DND-41 (cell line): ENCODE measurements around the gene BRD9.

Source experiments
- CTCF ChIP-seq: IDR thresholded peaks from 2 replicates; pipeline ENCODE4 v1.5.1; 2012; ENCODE audit warnings: borderline replicate concordance, low read length, moderate library complexity, mild to moderate bottlenecking; ENCODE audit not compliant: poor library complexity, severe bottlenecking; ENCODE audit errors: extremely low read depth
- EZH2 ChIP-seq: IDR thresholded peaks from 3 replicates; pipeline ENCODE4 v1.6.1; 2012; ENCODE audit warnings: borderline replicate concordance, low read depth, mild to moderate bottlenecking, moderate library complexity, low read length, inconsistent platforms; ENCODE audit not compliant: severe bottlenecking

DNA sequence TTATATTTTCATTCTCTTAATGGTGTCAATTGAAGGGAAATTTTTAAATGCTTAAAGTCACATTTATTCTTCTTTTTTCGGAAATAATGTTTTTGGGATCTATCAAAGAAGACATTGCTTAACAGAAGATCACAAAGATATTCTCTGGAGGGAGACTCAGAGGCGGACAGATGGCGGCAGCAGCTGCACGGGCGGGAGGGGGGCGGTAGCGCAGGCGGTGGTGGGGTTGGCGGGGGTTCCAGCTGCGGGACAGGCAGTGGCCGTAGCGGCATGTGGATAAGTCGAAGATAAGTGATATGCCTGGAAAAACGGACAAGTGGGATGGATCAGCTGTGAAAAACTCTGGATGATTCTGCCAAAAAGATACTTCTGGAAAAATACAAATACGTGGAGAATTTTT lies 76.4 kb downstream of the BRD9 start:
- TF ChIP-seq CTCF (no peak), EZH2 (no peak)
